HepG2 (cell line): ENCODE measurements around the gene SCN8A.

Source experiments
- CBX2 ChIP-seq, 2 experiments: fragments of 200-600 bp in 1 of 2; sonication (generic); formaldehyde crosslinking in 1 of 2; IDR thresholded peaks; 2 replicates each; pipeline versions ENCODE4 v1.7.0 to v1.8.1; 2018 to 2022; ENCODE audit warnings: low read depth in 2 of 2, low read length in 1 of 2, mild to moderate bottlenecking in 1 of 2, missing genetic modification reagents in 1 of 2
- CHCHD3 ChIP-seq: sonication (generic); formaldehyde crosslinking; IDR thresholded peaks from 2 replicates; pipeline ENCODE4 v1.8.0; 2022; ENCODE audit warnings: mild to moderate bottlenecking, missing genetic modification reagents, moderate library complexity
- CTCF ChIP-seq: sonication (generic); formaldehyde crosslinking; IDR thresholded peaks from 2 replicates; pipeline ENCODE4 v1.5.0; 2020; ENCODE audit warnings: mild to moderate bottlenecking, missing genetic modification reagents, moderate library complexity
- ELF4 ChIP-seq: sonication (generic); formaldehyde crosslinking; IDR thresholded peaks from 2 replicates; pipeline ENCODE4 v1.5.0; 2020; ENCODE audit warnings: missing genetic modification reagents, mild to moderate bottlenecking, moderate library complexity, borderline replicate concordance
- EZH2 ChIP-seq: conservative IDR thresholded peaks from 2 replicates; pipeline ENCODE4 v1.6.1; 2012; ENCODE audit warnings: mild to moderate bottlenecking, low read depth, low read length, moderate library complexity
- JUN ChIP-seq: sonication (generic); formaldehyde crosslinking; IDR thresholded peaks from 2 replicates; pipeline ENCODE4 v1.4.0; 2020; ENCODE audit warnings: mild to moderate bottlenecking, missing genetic modification reagents
- MYNN ChIP-seq: sonication (generic); formaldehyde crosslinking; IDR thresholded peaks from 2 replicates; pipeline ENCODE4 v1.4.0; 2020; ENCODE audit warnings: mild to moderate bottlenecking, low read depth, missing genetic modification reagents
- POLR2A ChIP-seq, 2 experiments: IDR thresholded peaks; 2 replicates each; pipeline ENCODE4 v1.6.1; 2011; ENCODE audit warnings: low read depth in 2 of 2, low read length in 2 of 2, mild to moderate bottlenecking in 1 of 2, moderate library complexity in 1 of 2; ENCODE audit not compliant: insufficient read depth in 1 of 2
- RCOR2 ChIP-seq: IDR thresholded peaks from 2 replicates; pipeline ENCODE4 v1.6.1; 2016; ENCODE audit warnings: missing biosample characterization, missing genetic modification reagents
- SP1 ChIP-seq, 2 experiments: fragments of 450-650 bp in 1 of 2; sonication (generic) in 1 of 2; formaldehyde crosslinking in 1 of 2; IDR thresholded peaks; 2 replicates each; pipeline versions ENCODE4 v1.4.0 to v1.6.1; 2016 to 2020; ENCODE audit warnings: missing genetic modification reagents in 1 of 2
- TCF12 ChIP-seq, 2 experiments: fragments of 450-650 bp in 1 of 2; sonication (generic) in 1 of 2; formaldehyde crosslinking in 1 of 2; IDR thresholded peaks; 2 replicates each; pipeline versions ENCODE4 v1.6.1 to v1.8.0; 2017 to 2022; ENCODE audit warnings: antibody characterized with exemption in 1 of 2, mild to moderate bottlenecking in 1 of 2, missing genetic modification reagents in 1 of 2, moderate library complexity in 1 of 2
- TF ChIP-seq, protein P1 (sequence below), 2 experiments: sonication (generic) in 1 of 2; formaldehyde crosslinking in 1 of 2; IDR thresholded peaks; 2 replicates each; pipeline versions ENCODE4 v1.4.0 to v1.6.1; 2018 to 2020; ENCODE audit warnings: missing genetic modification reagents in 2 of 2, borderline replicate concordance in 1 of 2, low read depth in 1 of 2, mild to moderate bottlenecking in 1 of 2, missing biosample characterization in 1 of 2

DNA sequence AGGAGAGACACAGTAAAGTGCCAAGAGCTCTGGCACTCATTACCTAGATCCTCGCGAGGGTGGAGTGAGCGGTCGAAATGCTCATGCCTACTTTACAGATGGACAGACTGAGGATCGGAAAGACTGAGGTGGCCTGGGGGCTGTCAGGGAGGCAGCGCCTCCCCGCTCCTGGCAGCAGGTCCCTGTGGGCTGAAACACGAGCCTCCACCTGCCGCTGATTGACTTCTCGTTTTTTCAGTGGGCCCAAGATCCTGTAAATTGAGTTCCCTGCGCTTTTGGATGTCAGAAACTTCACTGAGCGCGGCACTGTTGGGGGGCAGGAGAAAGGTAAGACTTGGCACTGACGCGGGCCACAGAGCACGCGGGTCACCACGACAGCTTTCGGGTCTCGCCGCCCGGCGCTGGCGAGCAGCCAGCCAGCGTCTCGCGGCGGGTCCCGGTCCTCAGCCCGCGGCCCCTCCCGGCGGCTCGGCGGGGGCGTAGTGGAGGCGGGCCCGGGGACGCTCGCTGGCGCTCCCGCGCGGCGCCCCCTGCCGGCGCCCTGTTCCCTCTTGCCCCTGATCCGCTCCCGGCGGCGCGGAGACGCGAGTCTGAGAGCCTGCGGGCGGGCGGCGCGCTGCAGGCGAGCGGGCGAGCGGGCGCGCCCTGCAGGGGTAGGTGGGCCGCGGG, 552 bp upstream of the SCN8A start:
- TF ChIP-seq RCOR2 (CRISPR knock-in tag) (0 out of 2 replicates have a peak, but pooled peaks have one; percentile 32), ELF4 (CRISPR knock-in tag) (no peak), POLR2A (IDR thresholded peaks at IDR 0.05; ENCODE audit: insufficient read depth in 1 of 2, low read depth in 2 of 2, low read length in 2 of 2) (no peak), MYNN (no peak), EZH2 (no peak), TCF12 (IDR thresholded peaks at IDR 0.05) (no peak), TCF12 (CRISPR knock-in tag; IDR thresholded peaks at IDR 0.05) (no peak), SP1 (IDR thresholded peaks at IDR 0.05) (no peak), SP1 (CRISPR knock-in tag; IDR thresholded peaks at IDR 0.05) (no peak), CHCHD3 (CRISPR knock-in tag) (no peak), CTCF (CRISPR knock-in tag) (peak; percentile 68), JUN (CRISPR knock-in tag) (no peak), CBX2 (IDR thresholded peaks at IDR 0.05; ENCODE audit: low read depth, low read length) (no peak), CBX2 (CRISPR knock-in tag; IDR thresholded peaks at IDR 0.05; ENCODE audit: low read depth) (no peak)
- TF ChIP-seq, protein P1, sequence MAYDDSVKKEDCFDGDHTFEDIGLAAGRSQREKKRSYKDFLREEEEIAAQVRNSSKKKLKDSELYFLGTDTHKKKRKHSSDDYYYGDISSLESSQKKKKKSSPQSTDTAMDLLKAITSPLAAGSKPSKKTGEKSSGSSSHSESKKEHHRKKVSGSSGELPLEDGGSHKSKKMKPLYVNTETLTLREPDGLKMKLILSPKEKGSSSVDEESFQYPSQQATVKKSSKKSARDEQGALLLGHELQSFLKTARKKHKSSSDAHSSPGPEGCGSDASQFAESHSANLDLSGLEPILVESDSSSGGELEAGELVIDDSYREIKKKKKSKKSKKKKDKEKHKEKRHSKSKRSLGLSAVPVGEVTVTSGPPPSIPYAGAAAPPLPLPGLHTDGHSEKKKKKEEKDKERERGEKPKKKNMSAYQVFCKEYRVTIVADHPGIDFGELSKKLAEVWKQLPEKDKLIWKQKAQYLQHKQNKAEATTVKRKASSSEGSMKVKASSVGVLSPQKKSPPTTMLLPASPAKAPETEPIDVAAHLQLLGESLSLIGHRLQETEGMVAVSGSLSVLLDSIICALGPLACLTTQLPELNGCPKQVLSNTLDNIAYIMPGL (CRISPR knock-in tag; IDR thresholded peaks at IDR 0.05; ENCODE audit: borderline replicate concordance in 1 of 2, low read depth in 1 of 2): peak in 1 of 2 experiments; percentile 51; a peak in 1 of 4 replicates
